DND-41 (cell line): ENCODE results near the gene DUSP5.
"Not testable (repeated sequence)": the region's sequence is repeated elsewhere in the genome, so short reads cannot be mapped to it uniquely, and the experiment has no call there.

ENCODE experiments used
- ATAC-seq: fragments of 200-7000 bp; cut with Tn5 transposase; 3 replicates; pipeline ENCODE4 v1.9.1; 2021; ENCODE audit warnings: low read depth; ENCODE audit not compliant: insufficient read depth
- DNase-seq: peaks from one replicate; pipeline ENCODE4 v3.0.0-alpha.2; 2020
- H2AFZ ChIP-seq: 2 replicates; pipeline ENCODE4 v1.6.0; 2012; ENCODE audit warnings: low read depth, low read length
- H3K27ac ChIP-seq: 2 replicates; pipeline ENCODE4 v1.5.1; 2012; ENCODE audit warnings: low read length, inconsistent platforms
- H3K27me3 ChIP-seq: fragments of 200-600 bp; sonication (generic); 2 replicates; pipeline ENCODE4 v1.6.0; 2012; ENCODE audit warnings: low read length, mild to moderate bottlenecking, inconsistent platforms; ENCODE audit not compliant: insufficient read depth, poor library complexity
- H3K36me3 ChIP-seq: 2 replicates; pipeline ENCODE4 v1.5.1; 2012; ENCODE audit warnings: low read length, inconsistent platforms; ENCODE audit not compliant: insufficient read depth
- H3K4me1 ChIP-seq: 2 replicates; pipeline ENCODE4 v1.5.1; 2012; ENCODE audit warnings: mild to moderate bottlenecking, low read length; ENCODE audit not compliant: insufficient read depth
- H3K4me2 ChIP-seq: 2 replicates; pipeline ENCODE4 v1.6.0; 2012; ENCODE audit warnings: mild to moderate bottlenecking, moderate library complexity, low read length, inconsistent platforms; ENCODE audit not compliant: insufficient read depth
- H3K4me3 ChIP-seq, 2 experiments: fragments of 200-600 bp in 1 of 2; shearing (Covaris generic) in 1 of 2; 2 replicates each; pipeline ENCODE4 v1.5.1; 2012 to 2016; ENCODE audit warnings: inconsistent platforms in 2 of 2, low read length in 2 of 2, mild to moderate bottlenecking in 2 of 2, low read depth in 1 of 2, moderate library complexity in 1 of 2
- H3K79me2 ChIP-seq: 2 replicates; pipeline ENCODE4 v1.6.0; 2012; ENCODE audit warnings: low read length, inconsistent platforms; ENCODE audit not compliant: insufficient read depth
- H3K9ac ChIP-seq: 2 replicates; pipeline ENCODE4 v1.6.0; 2012; ENCODE audit warnings: low read depth, mild to moderate bottlenecking, inconsistent platforms, low read length, moderate library complexity
- H3K9me3 ChIP-seq: 2 replicates; pipeline ENCODE4 v1.5.1; 2012; ENCODE audit warnings: low read length, moderate library complexity, mild to moderate bottlenecking, inconsistent platforms; ENCODE audit not compliant: insufficient read depth, severe bottlenecking
- H4K20me1 ChIP-seq: 2 replicates; pipeline ENCODE4 v1.6.0; 2012; ENCODE audit warnings: low read length; ENCODE audit not compliant: insufficient read depth
- CTCF ChIP-seq: IDR thresholded peaks from 2 replicates; pipeline ENCODE4 v1.5.1; 2012; ENCODE audit warnings: borderline replicate concordance, low read length, moderate library complexity, mild to moderate bottlenecking; ENCODE audit not compliant: poor library complexity, severe bottlenecking; ENCODE audit errors: extremely low read depth
- EZH2 ChIP-seq: IDR thresholded peaks from 3 replicates; pipeline ENCODE4 v1.6.1; 2012; ENCODE audit warnings: borderline replicate concordance, low read depth, mild to moderate bottlenecking, moderate library complexity, low read length, inconsistent platforms; ENCODE audit not compliant: severe bottlenecking

Gene DUSP5

GRCh38 chr10:110527731-110528171 is 30.0 kb downstream of the DUSP5 start:
- Histone ChIP-seq H3K27me3 (peaks cover 17% of the 10 kb centered on the region), H3K4me2 (no peak overlapping the region), H3K9me3 (no peaks in the 10 kb centered on the region), H2AFZ (no peak overlapping the region), H3K4me3 (no peak overlapping the region), H3K27ac (no peak overlapping the region), H3K36me3 (no peaks in the 10 kb centered on the region), H3K9ac (no peak overlapping the region), H3K4me1 (no peaks in the 10 kb centered on the region), H4K20me1 (no peaks in the 10 kb centered on the region), H3K79me2 (no peaks in the 10 kb centered on the region)
- DNase-seq = no peak
- ATAC-seq = no peak
- TF ChIP-seq CTCF = no peak
- no peak for TF ChIP-seq EZH2

- TF ChIP-seq EZH2 (no peak), CTCF (no peak)
- Histone ChIP-seq H3K36me3 (no peaks in the 10 kb centered on the region), H3K27me3 (peaks cover 17% of the 10 kb centered on the region), H2AFZ (no peak overlapping the region), H3K27ac (no peak overlapping the region), H3K9ac (no peak overlapping the region), H3K4me1 (no peaks in the 10 kb centered on the region), H4K20me1 (no peaks in the 10 kb centered on the region), H3K9me3 (no peaks in the 10 kb centered on the region), H3K79me2 (no peaks in the 10 kb centered on the region), H3K4me2 (no peak overlapping the region), H3K4me3 (no peak overlapping the region)
- ATAC-seq = no peak
- no peak for DNase-seq
Observed at GRCh38 chr10:110528224-110528996, 30.7 kb downstream of the DUSP5 start.

- not testable (repeated sequence) for DNase-seq, H3K9ac ChIP-seq, H3K27ac ChIP-seq
Observed at GRCh38 chr10:110528997-110529524, 31.4 kb downstream of the DUSP5 start.

GRCh38 chr10:110529596-110530011 is 31.9 kb downstream of the DUSP5 start:
- no peaks in the 10 kb centered on the region for H3K79me2 ChIP-seq
- no peak overlapping the region for H3K4me2 ChIP-seq
- H4K20me1 ChIP-seq = no peaks in the 10 kb centered on the region
- no peak for DNase-seq
- H3K9ac ChIP-seq = no peak overlapping the region
- no peak overlapping the region for H3K4me3 ChIP-seq
- H3K4me1 ChIP-seq = no peaks in the 10 kb centered on the region
- H3K27me3 ChIP-seq = peaks cover 7% of the 10 kb centered on the region
- no peak overlapping the region for H3K27ac ChIP-seq
- no peak overlapping the region for H2AFZ ChIP-seq
- H3K9me3 ChIP-seq = no peaks in the 10 kb centered on the region
- TF ChIP-seq CTCF (no peak), EZH2 (no peak)
- H3K36me3 ChIP-seq = no peaks in the 10 kb centered on the region
- no peak for ATAC-seq

More at GRCh38 chr10:110528997-110529524, 31.4 kb downstream of the DUSP5 start:
- not testable (repeated sequence) for H2AFZ ChIP-seq, H3K4me2 ChIP-seq, H3K4me1 ChIP-seq, ATAC-seq, H3K9me3 ChIP-seq, H3K36me3 ChIP-seq, H3K4me3 ChIP-seq, H4K20me1 ChIP-seq, H3K79me2 ChIP-seq
- peaks cover 13% of the 10 kb centered on the region for H3K27me3 ChIP-seq
